Dendritic cell treated with granulocyte-macrophage colony-stimulating factor and Interleukin-4, amounts not matched to agents 40 ng/mL and 50 ng/mL, for 4 days (primary cell): Measurements from ENCODE around the gene SOX12.

Experiments
- H3K27ac Mint-ChIP-seq: one replicate; pipeline ENCODE4 v1.8.0; 2022; ENCODE audit warnings: mild to moderate bottlenecking, mixed read lengths
- H3K27me3 Mint-ChIP-seq: one replicate; pipeline ENCODE4 v1.8.0; 2022; ENCODE audit warnings: mild to moderate bottlenecking, mixed read lengths
- H3K36me3 Mint-ChIP-seq: one replicate; pipeline ENCODE4 v1.8.0; 2022; ENCODE audit warnings: low read depth, mixed read lengths
- H3K4me1 Mint-ChIP-seq: one replicate; pipeline ENCODE4 v1.8.0; 2022; ENCODE audit warnings: low read depth, mixed read lengths
- H3K4me3 Mint-ChIP-seq: one replicate; pipeline ENCODE4 v1.8.0; 2022; ENCODE audit warnings: mild to moderate bottlenecking, moderate library complexity, mixed read lengths
- H3K9me3 Mint-ChIP-seq: one replicate; pipeline ENCODE4 v1.8.0; 2022; ENCODE audit warnings: mixed read lengths
- intact Hi-C: fragments of 100-400 bp; cut with micrococcal nuclease; formaldehyde crosslinking; loops from one replicate; pipeline ENCODE4 v1.15.0; 2022

SOX12 gene

GRCh38 chr20:295804-296203 is 29.5 kb upstream of the SOX12 start:
- Mint-ChIP-seq H3K36me3 (peaks cover 29% of the 10 kb centered on the region), H3K4me3 (peak overlapping the region; percentile 11), H3K27me3 (no peaks in the 10 kb centered on the region), H3K27ac (peak overlapping the region; percentile 99), H3K4me1 (peaks cover 32% of the 10 kb centered on the region), H3K9me3 (no peaks in the 10 kb centered on the region)
- intact Hi-C loops = no loop called here

- intact Hi-C loops = no loop called here
- Mint-ChIP-seq H3K27me3 (no peaks in the 10 kb centered on the region), H3K4me1 (peaks cover 47% of the 10 kb centered on the region), H3K9me3 (no peaks in the 10 kb centered on the region), H3K4me3 (peak within 1 kb of the TSS; percentile 92), H3K27ac (peak within 1 kb of the TSS; percentile 99), H3K36me3 (peaks cover 44% of the 10 kb centered on the region)
Observed at GRCh38 chr20:297098-297924, 28.0 kb upstream of the SOX12 start, which contains the start of gene ZCCHC3. Gene ZCCHC3, plus strand, starts transcription at chr20:297570. Its CDS starts 17 bp downstream, at chr20:297587.

GRCh38 chr20:297925-298775 is 27.2 kb upstream of the SOX12 start:
- H3K4me3 Mint-ChIP-seq = peak overlapping the region; percentile 92
- no peaks in the 10 kb centered on the region for H3K9me3 Mint-ChIP-seq
- peak overlapping the region; percentile 99 for H3K27ac Mint-ChIP-seq
- no peaks in the 10 kb centered on the region for H3K27me3 Mint-ChIP-seq
- H3K4me1 Mint-ChIP-seq = peaks cover 48% of the 10 kb centered on the region
- H3K36me3 Mint-ChIP-seq = peaks cover 46% of the 10 kb centered on the region
- intact Hi-C loops = loop anchor here (1.0 to 2.0 kb wide), 2 partner anchors 8 to 27 kb away; partner anchors contain the start of genes C20orf96 and SOX12

- H3K36me3 Mint-ChIP-seq = peaks cover 46% of the 10 kb centered on the region
- no peaks in the 10 kb centered on the region for H3K27me3 Mint-ChIP-seq
- H3K27ac Mint-ChIP-seq = peak overlapping the region; percentile 99
- no peaks in the 10 kb centered on the region for H3K9me3 Mint-ChIP-seq
- peaks cover 48% of the 10 kb centered on the region for H3K4me1 Mint-ChIP-seq
- peak overlapping the region; percentile 92 for H3K4me3 Mint-ChIP-seq
- intact Hi-C loops = loop anchor here (1.0 to 2.0 kb wide), 2 partner anchors 9 to 26 kb away; partner anchors contain the start of genes C20orf96 and SOX12
Observed at GRCh38 chr20:298776-299391, 26.5 kb upstream of the SOX12 start.

GRCh38 chr20:300345-300990 is 24.9 kb upstream of the SOX12 start:
- peak overlapping the region; percentile 53 for H3K27ac Mint-ChIP-seq
- H3K9me3 Mint-ChIP-seq = no peaks in the 10 kb centered on the region
- peaks cover 48% of the 10 kb centered on the region for H3K4me1 Mint-ChIP-seq
- H3K36me3 Mint-ChIP-seq = peaks cover 46% of the 10 kb centered on the region
- peak overlapping the region; percentile 44 for H3K4me3 Mint-ChIP-seq
- H3K27me3 Mint-ChIP-seq = no peaks in the 10 kb centered on the region
- intact Hi-C loops = no loop called here

- no peaks in the 10 kb centered on the region for H3K27me3 Mint-ChIP-seq
- no peak overlapping the region for H3K4me3 Mint-ChIP-seq
- H3K4me1 Mint-ChIP-seq = peaks cover 41% of the 10 kb centered on the region
- intact Hi-C loops = no loop called here
- no peak overlapping the region for H3K27ac Mint-ChIP-seq
- peaks cover 40% of the 10 kb centered on the region for H3K36me3 Mint-ChIP-seq
- no peaks in the 10 kb centered on the region for H3K9me3 Mint-ChIP-seq
Observed at GRCh38 chr20:301886-302848, 23.2 kb upstream of the SOX12 start.

- Mint-ChIP-seq H3K4me1 (peaks cover 35% of the 10 kb centered on the region), H3K27ac (no peak overlapping the region), H3K27me3 (no peaks in the 10 kb centered on the region), H3K4me3 (no peak overlapping the region), H3K9me3 (no peaks in the 10 kb centered on the region), H3K36me3 (peaks cover 18% of the 10 kb centered on the region)
- intact Hi-C loops = no loop called here
Observed at GRCh38 chr20:305745-306144, 19.6 kb upstream of the SOX12 start.

GRCh38 chr20:308427-309038 is 16.8 kb upstream of the SOX12 start:
- H3K27me3 Mint-ChIP-seq = no peaks in the 10 kb centered on the region
- H3K4me3 Mint-ChIP-seq = no peak overlapping the region

GRCh38 chr20:309306-309840 is 16.0 kb upstream of the SOX12 start:
- intact Hi-C loops = no loop called here
- no peaks in the 10 kb centered on the region for H3K27me3 Mint-ChIP-seq
- peaks cover 43% of the 10 kb centered on the region for H3K4me1 Mint-ChIP-seq
- peak overlapping the region; percentile 62 for H3K27ac Mint-ChIP-seq
- no peaks in the 10 kb centered on the region for H3K9me3 Mint-ChIP-seq
- no peaks in the 10 kb centered on the region for H3K36me3 Mint-ChIP-seq
- no peak overlapping the region for H3K4me3 Mint-ChIP-seq

More at GRCh38 chr20:308427-309038, 16.8 kb upstream of the SOX12 start:
- Mint-ChIP-seq H3K4me1 (peaks cover 39% of the 10 kb centered on the region), H3K27ac (no peak overlapping the region), H3K9me3 (no peaks in the 10 kb centered on the region), H3K36me3 (no peaks in the 10 kb centered on the region)
- intact Hi-C loops = no loop called here

GRCh38 chr20:309841-310644 is 15.3 kb upstream of the SOX12 start:
- Mint-ChIP-seq H3K27me3 (no peaks in the 10 kb centered on the region), H3K36me3 (no peaks in the 10 kb centered on the region), H3K27ac (peak overlapping the region; percentile 62), H3K4me1 (peaks cover 43% of the 10 kb centered on the region), H3K4me3 (peak overlapping the region; percentile 73), H3K9me3 (no peaks in the 10 kb centered on the region)
- intact Hi-C loops = loop anchor here (2.0 kb wide), 1 partner anchor 15 kb away; the partner anchor contains the start of gene SOX12

- intact Hi-C loops = loop anchor here (2.0 kb wide), 1 partner anchor 14 kb away; the partner anchor contains the start of gene SOX12
- peak overlapping the region; percentile 62 for H3K27ac Mint-ChIP-seq
Observed at GRCh38 chr20:310645-311044, 14.7 kb upstream of the SOX12 start.

More at GRCh38 chr20:310645-311044, 14.7 kb upstream of the SOX12 start:
- H3K9me3 Mint-ChIP-seq = no peaks in the 10 kb centered on the region
- peaks cover 42% of the 10 kb centered on the region for H3K4me1 Mint-ChIP-seq
- no peaks in the 10 kb centered on the region for H3K36me3 Mint-ChIP-seq
- H3K27me3 Mint-ChIP-seq = no peaks in the 10 kb centered on the region
- H3K4me3 Mint-ChIP-seq = peak overlapping the region; percentile 73
